ENCODE measurements around the gene NHLRC4. TPM values are rescaled to one million over a fixed set of nuclear protein-coding genes. Genes with fewer than 3 reads are reported as not detected.

Gene NHLRC4
- total and polyA plus RNA-seq, 9 of the 15 experiments (the other 6 are each of a cell fraction or from before 2014, with no cell fraction given), result 0.24 to 3.7 (median 1.3) TPM; not detected in 2

GRCh38 chr16:568401-569258 is 1.8 kb downstream of the NHLRC4 start:
- H2AFZ ChIP-seq (ENCODE audit: low read depth, low read length), result no peak overlapping the region
- no peaks in the 10 kb centered on the region for H3K9me3 ChIP-seq (replicated peaks; ENCODE audit: control insufficient read depth, insufficient read depth, low read depth, low read length)
- DNase-seq (ENCODE audit: extremely low read depth in 1 of 4, low spot score in 3 of 4) (peak; percentile 74 to 81 (median 78)), ATAC-seq (peak; percentile 57), FAIRE-seq (peak; percentile 60)
- H3K9me1 ChIP-seq (ENCODE audit: control insufficient read depth, insufficient read depth, low read length), result no peaks in the 10 kb centered on the region
- H3K9ac ChIP-seq (ENCODE audit: insufficient read depth in 1 of 2, low read depth in 2 of 2, low read length in 2 of 2), result peak overlapping the region; percentile 74 to 88
- no peaks in the 10 kb centered on the region; the same call in 1 of the 2 replicates for H4K20me1 ChIP-seq (replicated peaks; ENCODE audit: control insufficient read depth, insufficient read depth, low read length)
- no peaks in the 10 kb centered on the region for H3K36me3 ChIP-seq (ENCODE audit: control insufficient read depth, insufficient read depth, low read length)
- peak overlapping the region; percentile 99 for H3K4me3 ChIP-seq
- in situ Hi-C loops (cut with MboI), result no loop called here
- H3K27ac ChIP-seq (ENCODE audit: extremely low read depth, low read depth, low read length), result peak overlapping the region; percentile 81
- WGBS (ENCODE audit: insufficient coverage, low coverage, missing lambda C conversion rate), result 12% methylated on average over 8 of the region's 11 CpGs
- H3K4me1 ChIP-seq (replicated peaks in 1 of 2; ENCODE audit: control insufficient read depth in 2 of 2, insufficient read depth in 2 of 2, low read length in 2 of 2), result peaks cover 40 to 92% of the 10 kb centered on the region in 2 experiments
- intact Hi-C loops (cut with micrococcal nuclease), result loop anchor here (5.0 kb wide), 1 partner anchor 41 kb away; the partner anchor contains the start of gene CAPN15
- BruUV-seq (replicated peaks), result no TSS peak
- H3K4me2 ChIP-seq (ENCODE audit: insufficient read depth, low read length), result peak overlapping the region; percentile 90
- ChIA-PET CTCF (ENCODE audit: low intra/inter-chr PET ratio) (no interaction called here), POLR2A (interaction anchor here (0.6 to 1.3 kb wide), 2 partner anchors 20 to 1110 kb away, joined by 3 to 5 read pairs; no protein-coding TSS in a partner anchor)
- H3K79me2 ChIP-seq (ENCODE audit: control insufficient read depth, insufficient read depth, low read length), result peaks cover 46% of the 10 kb centered on the region
- H3K27me3 ChIP-seq (ENCODE audit: control insufficient read depth in 2 of 2, insufficient read depth in 2 of 2, low read length in 2 of 2), result no peaks in the 10 kb centered on the region
- TF ChIP-seq ZNF561 (CRISPR knock-in tag; conservative IDR thresholded peaks at IDR 0.05) (no peak), ZFPM2 (CRISPR knock-in tag; IDR thresholded peaks at IDR 0.05) (no peak), TAL1 (IDR thresholded peaks at IDR 0.05) (peak; percentile 34; the same call in 1 of the 2 replicates), POU5F1 (IDR thresholded peaks at IDR 0.05; ENCODE audit: borderline replicate concordance, low read depth, low read length, partially characterized antibody) (no peak), NBN (IDR thresholded peaks at IDR 0.05; ENCODE audit: low read depth) (no peak), KLF16 (IDR thresholded peaks at IDR 0.05) (0 out of 2 replicates have a peak, but pooled peaks have one; percentile 9), NFRKB (IDR thresholded peaks at IDR 0.05; ENCODE audit: low read depth) (no peak), NKRF (IDR thresholded peaks at IDR 0.05; ENCODE audit: borderline replicate concordance) (peak; percentile 22; the same call in 1 of the 2 replicates)
